ENCODE measurements around the gene AMT.

GRCh38 chr3:49397470-49397869 lies 24.8 kb downstream of the AMT start:
- TF ChIP-seq POLR2AphosphoS5 (IDR thresholded peaks at IDR 0.05; ENCODE audit: low read depth, low read length) (no peak), POLR2A (IDR thresholded peaks at IDR 0.05; ENCODE audit: low read depth, low read length) (no peak), PAX5 (IDR thresholded peaks at IDR 0.05; ENCODE audit: insufficient read depth, low read length, severe bottlenecking) (no peak), POU2F2 (IDR thresholded peaks at IDR 0.05; ENCODE audit: low read depth, low read length) (no peak)
